Left ventricle myocardium inferior (tissue), 1 donor: ENCODE results near the gene MPPE1. TPM values are rescaled to one million over a fixed set of nuclear protein-coding genes. Genes with fewer than 3 reads are reported as not detected.

ENCODE experiments used
- DNase-seq: peaks from one replicate; pipeline ENCODE4 v3.0.0-alpha.2; 2020
- H3K27ac ChIP-seq: fragments of 200-600 bp; replicated peaks from 2 replicates; pipeline ENCODE4 v1.8.0; 2021
- H3K27me3 ChIP-seq: fragments of 200-600 bp; 2 replicates; pipeline ENCODE4 v1.8.0; 2021; ENCODE audit warnings: low read depth
- H3K36me3 ChIP-seq: fragments of 200-600 bp; 2 replicates; pipeline ENCODE4 v1.8.0; 2021
- H3K4me1 ChIP-seq: fragments of 200-600 bp; 2 replicates; pipeline ENCODE4 v1.8.0; 2021
- H3K4me3 ChIP-seq: fragments of 200-600 bp; 2 replicates; pipeline ENCODE4 v1.8.0; 2021; ENCODE audit warnings: mild to moderate bottlenecking, moderate library complexity
- H3K9me3 ChIP-seq: fragments of 200-600 bp; replicated peaks from 2 replicates; pipeline ENCODE4 v1.8.0; 2021
- CTCF ChIP-seq: fragments of 200-600 bp; IDR thresholded peaks from 2 replicates; pipeline ENCODE4 v1.8.0; 2021; ENCODE audit warnings: antibody characterized with exemption, mild to moderate bottlenecking, borderline replicate concordance
- intact Hi-C: fragments of 100-400 bp; cut with micrococcal nuclease; formaldehyde crosslinking; loops from one replicate; pipeline ENCODE4 v1.11.0; 2022
- total RNA-seq: library from RNA; stranded (reverse); fragmentation: NEBNext Ultra II Directional; extraction: Animal tissue kit (Norgen Biotek cat#: 25700); gene quantifications from one replicate; pipeline ENCODE4 v1.2.1, GENCODE V29; 2021
- donor health status: DM: no; HTN: yes; CAD: no; lungs with severe emphysema.

The MPPE1 gene
- total RNA-seq, 1 donor from 2014 or later = 35.2 TPM

GRCh38 chr18:11834772-11835171 lies 73.3 kb downstream of the MPPE1 start:
- Histone ChIP-seq H3K4me1 (no peaks in the 10 kb centered on the region), H3K27me3 (no peaks in the 10 kb centered on the region), H3K27ac (no peak overlapping the region), H3K4me3 (no peak overlapping the region), H3K36me3 (no peaks in the 10 kb centered on the region), H3K9me3 (no peaks in the 10 kb centered on the region)
- intact Hi-C loops = no loop called here
- no peak for TF ChIP-seq CTCF
- no peak for DNase-seq

Other genes with a start within 250 kb of the MPPE1 start
- 1.1 TPM for gene GNAL, start 219.1 kb downstream of the MPPE1 start, total RNA-seq
- 30.4 TPM for gene CHMP1B, start 56.9 kb downstream of the MPPE1 start, total RNA-seq
- gene IMPA2, start 73.2 kb upstream of the MPPE1 start, total RNA-seq = 51.5 TPM
- not detected for gene ANKRD62, start 185.5 kb upstream of the MPPE1 start, total RNA-seq